ENCODE measurements around the gene ELMO3.
A peak's percentile ranks its signal among the peaks of the same experiment; 100 is the strongest.

ELMO3 gene

GRCh38 chr16:67184995-67185650 is 13.8 kb upstream of the ELMO3 start:
- Histone ChIP-seq H3K36me3 (ENCODE audit: insufficient read depth) (no peaks in the 10 kb centered on the region), H3K4me2 (peak overlapping the region; percentile 97; the same call in 1 of the 2 replicates), H3K27ac (no peak overlapping the region), H3K9ac (no peak overlapping the region), H3K27me3 (ENCODE audit: insufficient read depth, low read depth) (peaks cover 17% of the 10 kb centered on the region; the same call in 1 of the 2 replicates), H3K79me2 (ENCODE audit: insufficient read depth, low read depth) (no peaks in the 10 kb centered on the region), H3K4me3 (IDR thresholded peaks at IDR 0.05; ENCODE audit: insufficient read depth, low read depth, low read length) (no peak overlapping the region), H3K4me1 (ENCODE audit: low read depth, poor library complexity, severe bottlenecking) (peaks cover 9% of the 10 kb centered on the region), H4K20me1 (ENCODE audit: insufficient read depth) (no peaks in the 10 kb centered on the region), H2AFZ (ENCODE audit: low read depth) (no peak overlapping the region)
- TF ChIP-seq CTCF (conservative IDR thresholded peaks at IDR 0.05; ENCODE audit: low read depth, low read length) = peak; percentile 73

- peak; percentile 59 for TF ChIP-seq CTCF (conservative IDR thresholded peaks at IDR 0.05; ENCODE audit: low read depth, low read length)
- H3K27me3 ChIP-seq (ENCODE audit: insufficient read depth, low read depth) = peaks cover 17% of the 10 kb centered on the region; the same call in 1 of the 2 replicates
- H3K4me1 ChIP-seq (ENCODE audit: low read depth, poor library complexity, severe bottlenecking) = peaks cover 9% of the 10 kb centered on the region
- H3K27ac ChIP-seq = no peak overlapping the region
- H3K79me2 ChIP-seq (ENCODE audit: insufficient read depth, low read depth) = no peaks in the 10 kb centered on the region
- no peaks in the 10 kb centered on the region for H4K20me1 ChIP-seq (ENCODE audit: insufficient read depth)
- H3K36me3 ChIP-seq (ENCODE audit: insufficient read depth) = no peaks in the 10 kb centered on the region
- no peak overlapping the region; the same call in 1 of the 2 replicates for H3K4me2 ChIP-seq
- no peak overlapping the region for H2AFZ ChIP-seq (ENCODE audit: low read depth)
- no peak overlapping the region for H3K4me3 ChIP-seq (IDR thresholded peaks at IDR 0.05; ENCODE audit: insufficient read depth, low read depth, low read length)
- H3K9ac ChIP-seq = no peak overlapping the region
Observed at GRCh38 chr16:67185651-67186134, 13.2 kb upstream of the ELMO3 start.

GRCh38 chr16:67186550-67186950 is 12.4 kb upstream of the ELMO3 start:
- Histone ChIP-seq H3K4me2 (no peak overlapping the region), H3K4me3 (IDR thresholded peaks at IDR 0.05; ENCODE audit: insufficient read depth, low read depth, low read length) (no peak overlapping the region), H3K79me2 (ENCODE audit: insufficient read depth, low read depth) (no peaks in the 10 kb centered on the region)

GRCh38 chr16:67187175-67187890 is 11.6 kb upstream of the ELMO3 start:
- no peaks in the 10 kb centered on the region for H3K36me3 ChIP-seq (ENCODE audit: insufficient read depth)
- no peak for TF ChIP-seq CTCF (conservative IDR thresholded peaks at IDR 0.05; ENCODE audit: low read depth, low read length)
- no peak overlapping the region for H2AFZ ChIP-seq (ENCODE audit: low read depth)
- H3K4me1 ChIP-seq (ENCODE audit: low read depth, poor library complexity, severe bottlenecking) = peaks cover 13% of the 10 kb centered on the region
- peaks cover 17% of the 10 kb centered on the region; the same call in 1 of the 2 replicates for H3K27me3 ChIP-seq (ENCODE audit: insufficient read depth, low read depth)
- H3K4me3 ChIP-seq (IDR thresholded peaks at IDR 0.05; ENCODE audit: insufficient read depth, low read depth, low read length) = no peak overlapping the region
- H4K20me1 ChIP-seq (ENCODE audit: insufficient read depth) = no peaks in the 10 kb centered on the region
- H3K4me2 ChIP-seq = no peak overlapping the region
- no peak overlapping the region for H3K27ac ChIP-seq
- H3K9ac ChIP-seq = no peak overlapping the region
- peaks cover 4% of the 10 kb centered on the region for H3K79me2 ChIP-seq (ENCODE audit: insufficient read depth, low read depth)

More at GRCh38 chr16:67186550-67186950, 12.4 kb upstream of the ELMO3 start:
- Histone ChIP-seq H3K27me3 (ENCODE audit: insufficient read depth, low read depth) (peaks cover 17% of the 10 kb centered on the region; the same call in 1 of the 2 replicates), H3K9ac (no peak overlapping the region), H3K36me3 (ENCODE audit: insufficient read depth) (no peaks in the 10 kb centered on the region), H4K20me1 (ENCODE audit: insufficient read depth) (no peaks in the 10 kb centered on the region), H3K27ac (no peak overlapping the region), H2AFZ (ENCODE audit: low read depth) (no peak overlapping the region), H3K4me1 (ENCODE audit: low read depth, poor library complexity, severe bottlenecking) (peaks cover 12% of the 10 kb centered on the region)
- TF ChIP-seq CTCF (conservative IDR thresholded peaks at IDR 0.05; ENCODE audit: low read depth, low read length) = no peak
